Embryonic facial prominence (tissue), 1 donor: ENCODE data around the gene CD151.

Experiments used
- DNase-seq: peaks from one replicate; pipeline ENCODE4 v3.0.0-alpha.2; 2016; ENCODE audit errors: extremely low spot score

Gene CD151

DNA sequence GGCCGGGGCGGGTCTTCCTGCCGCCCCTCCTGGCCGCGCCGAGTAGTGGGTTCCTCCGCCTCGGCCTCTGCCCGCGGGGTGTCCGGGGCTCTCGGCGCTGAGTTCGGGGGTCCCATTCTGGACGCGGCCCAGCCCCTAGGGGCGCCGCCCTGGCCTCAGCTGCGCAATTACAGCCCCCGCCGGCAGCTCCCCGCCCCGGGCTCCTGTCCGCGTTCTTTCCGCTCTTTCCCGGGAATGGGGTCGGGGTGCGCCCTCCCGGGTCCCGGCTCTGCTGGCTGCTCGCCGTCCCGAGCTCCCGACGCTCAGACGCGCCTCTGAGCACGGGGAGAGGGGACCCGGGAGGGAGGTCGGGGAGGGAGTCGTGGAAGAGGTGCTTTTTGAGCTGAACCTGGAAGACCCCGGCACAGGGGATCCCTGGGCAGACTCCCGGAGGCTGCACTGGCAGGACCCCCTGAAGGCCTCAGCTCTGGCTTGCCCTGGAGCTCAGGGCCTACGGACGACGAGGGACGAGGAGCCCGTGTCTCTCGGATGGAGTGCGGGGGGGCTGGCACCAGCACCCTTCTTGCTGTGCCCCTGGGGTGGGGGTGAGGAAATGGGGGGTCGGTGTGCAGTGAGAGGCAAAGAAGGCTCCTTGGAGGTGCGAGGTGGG is 10.5 kb downstream of the CD151 start:
- DNase-seq: no peak

- DNase-seq: peak; percentile 64
Measured at GRCh38 chr11:843818-844692, 11.3 kb downstream of the CD151 start.

DNA sequence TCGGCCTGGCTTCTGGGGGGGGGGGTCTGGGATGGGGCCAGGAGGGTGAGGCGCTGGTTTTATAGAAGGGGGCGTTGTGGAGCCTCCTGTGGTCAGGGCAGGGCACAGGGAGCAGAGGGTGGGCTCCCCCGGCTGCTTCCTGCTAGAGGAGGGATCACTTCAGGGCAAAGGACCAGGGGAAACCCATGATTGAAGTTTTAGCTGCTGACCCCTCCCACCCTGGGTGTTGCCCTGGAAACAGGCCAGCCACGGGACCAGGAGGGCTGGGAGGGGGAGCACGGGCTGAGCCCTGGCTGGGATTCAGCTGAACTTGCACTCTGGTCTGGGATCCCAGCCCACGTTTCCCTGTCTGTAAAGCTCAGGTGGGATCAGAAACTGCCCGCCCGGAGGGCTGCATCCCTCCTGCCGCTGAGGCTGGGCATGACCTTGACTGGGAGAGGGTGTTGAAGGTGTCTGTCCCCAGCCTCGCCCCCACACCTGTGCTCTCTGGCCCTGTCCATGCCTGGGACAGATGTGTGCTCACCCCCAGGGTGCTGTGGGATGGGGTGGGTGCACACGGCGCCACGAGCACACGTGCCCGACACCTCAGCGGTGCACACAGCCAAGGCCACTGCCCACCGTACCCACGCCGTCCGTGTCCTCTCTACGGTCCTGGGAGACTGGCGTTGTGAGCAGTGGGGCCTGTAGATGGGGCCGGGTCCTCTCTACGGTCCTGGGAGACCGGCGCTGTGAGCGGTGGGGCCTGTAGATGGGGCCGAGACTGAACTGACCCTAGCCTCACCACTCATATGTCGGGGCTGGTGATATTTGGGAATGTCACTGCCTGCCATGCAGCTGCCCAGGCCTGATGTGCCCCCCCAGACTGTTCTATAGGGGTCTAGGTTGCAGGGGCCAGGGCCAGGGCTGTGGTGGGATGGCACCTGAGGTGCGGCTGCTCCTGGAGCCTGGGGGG is 12.2 kb downstream of the CD151 start:
- peak; percentile 64 for DNase-seq

DNA sequence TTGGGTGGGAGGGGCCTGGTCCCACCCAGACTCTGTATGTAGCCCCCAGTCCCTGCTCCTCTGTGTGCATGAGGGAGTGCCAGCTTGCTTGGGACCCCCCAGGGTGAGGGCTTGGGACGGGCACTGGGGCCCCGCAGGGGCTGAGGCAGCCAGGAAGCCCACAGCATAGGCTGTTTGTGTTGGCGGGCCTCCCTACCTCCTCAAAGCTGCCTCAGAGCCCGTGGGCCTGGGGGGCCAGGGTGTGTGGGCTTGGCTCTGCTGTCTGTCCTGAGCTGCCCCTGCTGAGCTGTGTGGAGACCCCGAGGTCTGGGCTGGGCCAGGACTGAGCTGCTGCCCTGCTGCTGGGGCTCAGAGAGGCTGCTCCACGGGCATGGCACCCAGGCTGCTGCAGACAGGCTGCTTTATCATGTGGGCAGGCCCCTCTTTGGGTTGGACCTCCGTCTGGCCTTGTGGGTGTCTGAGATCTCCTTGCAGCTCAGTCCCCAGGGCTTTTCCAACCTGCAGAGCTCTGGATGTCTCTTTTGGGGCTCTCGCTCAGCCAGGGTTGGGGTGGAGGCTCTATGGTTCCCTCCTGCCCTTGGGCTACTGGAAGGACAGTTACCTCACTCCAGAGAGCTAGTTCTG is 13.2 kb downstream of the CD151 start:
- no peak for DNase-seq

GRCh38 chr11:846496-847098 is 13.8 kb downstream of the CD151 start:
- no peak for DNase-seq

GRCh38 chr11:847876-848275 is 15.1 kb downstream of the CD151 start:
- DNase-seq: no peak

DNA sequence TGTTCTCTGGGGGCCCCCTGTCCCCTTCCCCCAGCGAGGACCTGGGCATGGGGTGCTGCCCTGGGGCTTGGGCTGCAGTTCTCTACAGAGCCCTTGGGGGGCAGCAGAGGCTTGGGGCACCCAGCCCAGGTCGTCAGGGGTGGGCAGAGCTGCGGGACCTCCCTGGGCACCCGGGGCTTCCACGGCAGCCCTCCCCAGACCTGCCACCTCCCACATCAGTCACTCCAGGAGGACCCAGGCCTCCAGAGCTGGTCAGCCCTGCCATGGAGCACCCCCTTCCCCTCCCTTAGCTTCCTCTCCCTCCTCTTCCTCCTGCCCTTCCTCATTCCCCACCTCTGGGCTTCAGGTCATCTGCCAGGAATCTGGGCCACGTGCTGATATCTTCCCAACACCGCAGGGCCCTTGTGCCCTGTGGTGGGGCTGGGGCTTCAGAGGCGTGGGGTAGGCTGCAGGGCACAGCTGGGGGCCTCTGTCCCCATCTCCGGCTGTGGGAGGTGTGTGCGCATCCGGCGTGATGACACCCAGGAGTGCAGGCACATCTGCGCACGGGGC is 15.7 kb downstream of the CD151 start:
- DNase-seq: no peak

DNA sequence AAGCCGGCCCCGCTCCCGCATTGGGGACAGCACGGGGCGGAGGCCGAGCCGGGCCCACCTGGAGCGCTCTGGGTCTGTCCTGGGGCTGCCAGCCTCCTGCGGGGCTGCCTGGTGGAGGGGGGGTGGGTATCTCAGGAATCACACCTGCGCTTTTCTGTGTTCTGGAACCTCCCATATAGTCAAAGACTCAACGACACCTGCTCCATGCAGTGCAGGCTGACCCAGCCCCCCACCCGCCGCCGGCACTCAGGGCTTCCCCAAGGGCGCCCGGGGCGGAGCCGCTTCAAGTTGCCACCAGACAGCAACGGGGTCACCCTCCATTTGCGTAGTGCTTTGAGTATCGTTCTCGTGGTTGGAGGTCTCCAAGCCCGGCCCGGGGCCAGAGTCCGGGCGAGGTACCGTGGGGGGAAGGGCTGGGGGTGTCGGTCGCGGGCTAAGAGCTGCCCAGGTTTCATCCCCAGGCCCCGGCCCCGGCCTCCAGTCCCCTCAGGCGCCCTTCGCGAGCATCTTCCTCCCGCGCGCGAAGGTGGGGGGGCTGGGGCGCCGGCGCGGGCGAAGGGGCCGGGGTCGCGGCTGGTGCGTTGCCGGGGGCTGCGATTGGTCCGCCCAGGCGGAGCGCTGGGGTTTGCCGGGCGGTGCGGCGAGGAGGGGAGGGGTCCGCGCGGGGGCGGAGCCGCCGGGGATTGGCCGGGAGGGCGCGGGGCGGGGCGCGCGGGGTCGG is 16.5 kb downstream of the CD151 start:
- DNase-seq: no peak

DNA sequence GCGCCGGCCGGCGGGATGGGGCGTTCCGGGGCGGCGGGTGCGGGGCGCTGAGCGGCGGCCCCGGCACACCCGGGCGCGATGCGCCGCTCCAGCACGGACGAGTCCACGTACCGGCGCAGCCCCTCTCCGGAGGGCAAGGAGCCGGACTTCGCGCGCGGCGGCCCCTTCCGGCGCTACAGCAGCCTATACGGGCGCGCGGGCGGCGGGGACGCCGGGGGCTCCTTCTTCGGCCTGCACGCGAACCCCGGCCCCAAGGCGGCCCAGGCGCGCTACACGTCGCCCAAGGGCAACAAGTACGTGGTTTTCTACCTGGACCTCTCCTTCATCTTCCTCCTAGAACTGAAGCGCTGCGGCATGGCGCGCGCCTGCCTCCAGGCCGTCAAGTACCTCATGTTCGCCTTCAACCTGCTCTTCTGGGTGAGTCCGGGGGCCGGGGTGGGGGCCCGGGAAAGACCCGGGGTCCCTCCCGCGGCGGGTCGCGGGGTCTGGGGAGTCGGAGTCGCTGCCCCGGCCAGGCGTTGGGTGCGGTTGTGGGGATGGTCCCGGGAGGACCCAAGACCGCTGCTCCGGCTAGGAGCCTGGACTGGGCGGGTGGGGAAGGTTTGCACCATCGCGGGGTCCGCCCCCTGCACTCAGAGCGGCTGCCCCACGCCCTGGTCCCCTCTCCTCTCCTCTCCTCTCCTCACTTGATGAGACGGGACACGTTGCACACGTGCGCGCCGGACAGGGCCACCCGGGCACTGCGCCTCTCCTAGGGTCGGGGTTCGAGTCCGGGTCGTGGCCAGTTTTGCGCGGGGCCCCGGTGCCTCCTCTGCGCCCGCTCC is 17.4 kb downstream of the CD151 start:
- no peak for DNase-seq

- no peak for DNase-seq
Measured at GRCh38 chr11:850775-851763, 18.3 kb downstream of the CD151 start.

DNA sequence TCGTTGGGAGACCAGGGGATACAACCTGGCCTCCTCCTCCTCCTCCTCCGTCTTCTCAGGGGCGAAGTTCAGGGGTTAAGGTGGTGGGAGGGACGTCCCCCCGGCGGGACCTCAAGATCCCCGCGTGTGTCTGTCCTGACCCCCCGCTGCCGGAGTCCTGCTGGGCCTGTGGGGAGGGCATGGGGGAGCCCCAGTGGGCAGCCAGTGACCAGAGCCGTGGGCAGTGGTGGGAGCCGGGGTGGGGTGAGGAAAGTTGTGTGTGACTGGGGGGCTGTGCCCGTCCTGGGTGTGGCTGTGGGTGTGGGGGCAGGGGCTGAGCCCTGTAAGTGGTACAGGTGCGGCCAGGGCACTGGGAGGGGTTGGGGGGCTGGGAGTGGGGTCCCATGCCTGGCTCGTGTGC is 20.0 kb downstream of the CD151 start:
- DNase-seq: no peak

GRCh38 chr11:853682-854448 is 21.1 kb downstream of the CD151 start:
- DNase-seq: no peak

- DNase-seq: no peak
Measured at GRCh38 chr11:854601-855329, 22.0 kb downstream of the CD151 start.

- no peak for DNase-seq
Measured at GRCh38 chr11:855330-855674, 22.6 kb downstream of the CD151 start.

GRCh38 chr11:855796-856195 is 23.0 kb downstream of the CD151 start:
- DNase-seq: no peak

GRCh38 chr11:856397-856796 is 23.6 kb downstream of the CD151 start:
- DNase-seq: no peak
